ENCODE measurements around the gene GALNT10. TPM values are rescaled to one million over a fixed set of nuclear protein-coding genes. Genes with fewer than 3 reads are reported as not detected.

Gene GALNT10
- total RNA-seq, 2 donors from 2014 or later, result 21.7 to 27.1 TPM

GRCh38 chr5:154260224-154260927 lies 69.8 kb downstream of the GALNT10 start:
- H3K4me3 ChIP-seq, result no peak overlapping the region
- H3K27me3 ChIP-seq (replicated peaks; ENCODE audit: insufficient read depth), result no peaks in the 10 kb centered on the region
- intact Hi-C loops (cut with DNase I), result loop anchor here (10.0 kb wide), 1 partner anchor 46 kb away; no protein-coding TSS in a partner anchor
- 64% methylated on average over 6 of the region's 6 CpGs for WGBS
- no peak overlapping the region for H3K27ac ChIP-seq
- TF ChIP-seq POLR2AphosphoS5 (IDR thresholded peaks at IDR 0.05) (no peak), CTCF (IDR thresholded peaks at IDR 0.05) (no peak), POLR2A (IDR thresholded peaks at IDR 0.05) (no peak)
- H3K4me1 ChIP-seq (replicated peaks), result no peaks in the 10 kb centered on the region
- H3K36me3 ChIP-seq, result no peaks in the 10 kb centered on the region
- DNase-seq (ENCODE audit: low spot score), result no peak
- H3K9me3 ChIP-seq, result no peaks in the 10 kb centered on the region

GRCh38 chr5:154262342-154262741 lies 71.8 kb downstream of the GALNT10 start:
- no peak for TF ChIP-seq POLR2AphosphoS5 (IDR thresholded peaks at IDR 0.05)
- no peak overlapping the region for H3K4me3 ChIP-seq
- 95% methylated on average over 2 of the region's 2 CpGs for WGBS
- no peaks in the 10 kb centered on the region for H3K27me3 ChIP-seq (replicated peaks; ENCODE audit: insufficient read depth)
- intact Hi-C loops (cut with DNase I), result loop anchor here (10.0 kb wide), 1 partner anchor 48 kb away; no protein-coding TSS in a partner anchor
- no peak overlapping the region for H3K27ac ChIP-seq
- no peaks in the 10 kb centered on the region for H3K9me3 ChIP-seq
- no peaks in the 10 kb centered on the region for H3K36me3 ChIP-seq
- DNase-seq (ENCODE audit: low spot score), result no peak
- no peaks in the 10 kb centered on the region for H3K4me1 ChIP-seq (replicated peaks)

DNA sequence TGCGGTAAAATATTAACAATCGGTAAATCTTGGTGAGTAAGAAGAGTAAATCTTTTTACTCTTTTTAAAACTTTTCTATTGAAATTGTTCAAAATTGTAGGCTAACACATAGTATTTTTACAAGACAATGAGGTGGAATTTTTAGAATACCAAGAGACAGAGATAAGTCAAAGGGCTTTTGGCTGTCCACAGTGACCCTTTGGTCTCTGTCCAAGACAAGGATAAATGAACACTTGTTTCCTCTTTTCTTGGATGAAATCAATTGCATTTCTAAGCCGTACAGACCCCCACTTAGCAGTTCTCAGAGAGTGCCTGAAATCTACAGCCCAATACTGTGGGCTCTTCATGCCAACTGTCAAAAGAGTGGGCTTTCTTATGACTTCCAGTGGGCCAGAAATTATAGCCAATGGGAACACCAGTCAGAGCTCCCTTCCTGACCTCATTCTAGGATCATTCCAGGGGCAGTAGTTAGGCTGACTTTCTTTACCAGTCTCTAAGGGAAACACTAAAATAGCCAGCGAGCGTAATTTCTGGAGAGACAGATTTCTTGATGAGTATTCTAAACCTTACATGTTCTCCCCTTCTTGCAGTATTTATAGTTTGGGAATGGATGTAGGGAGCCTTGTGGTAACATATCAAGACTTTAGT lies 74.1 kb downstream of the GALNT10 start:
- DNase-seq (ENCODE audit: low spot score), result no peak
- intact Hi-C loops (cut with DNase I), result loop anchor here (10.0 kb wide), 1 partner anchor 50 kb away; no protein-coding TSS in a partner anchor
- Histone ChIP-seq H3K4me3 (no peak overlapping the region), H3K27ac (no peak overlapping the region), H3K9me3 (no peaks in the 10 kb centered on the region), H3K36me3 (no peaks in the 10 kb centered on the region), H3K4me1 (replicated peaks) (no peaks in the 10 kb centered on the region), H3K27me3 (replicated peaks; ENCODE audit: insufficient read depth) (no peaks in the 10 kb centered on the region)
- no peak for TF ChIP-seq CTCF (IDR thresholded peaks at IDR 0.05)
- TF ChIP-seq POLR2A (IDR thresholded peaks at IDR 0.05), result no peak
- no peak for TF ChIP-seq POLR2AphosphoS5 (IDR thresholded peaks at IDR 0.05)
- WGBS, result 91% methylated on average over 5 of the region's 5 CpGs

- intact Hi-C loops (cut with DNase I), result loop anchor here (10.0 kb wide), 1 partner anchor 50 kb away; no protein-coding TSS in a partner anchor
- no peak for DNase-seq (ENCODE audit: low spot score)
- no peaks in the 10 kb centered on the region for H3K27me3 ChIP-seq (replicated peaks; ENCODE audit: insufficient read depth)
- TF ChIP-seq POLR2AphosphoS5 (IDR thresholded peaks at IDR 0.05) (no peak), CTCF (IDR thresholded peaks at IDR 0.05) (no peak), POLR2A (IDR thresholded peaks at IDR 0.05) (no peak)
- no peaks in the 10 kb centered on the region for H3K36me3 ChIP-seq
- H3K4me1 ChIP-seq (replicated peaks), result no peaks in the 10 kb centered on the region
- no peak overlapping the region for H3K27ac ChIP-seq
- no peaks in the 10 kb centered on the region for H3K9me3 ChIP-seq
- no peak overlapping the region for H3K4me3 ChIP-seq
- 100% methylated on average over 2 of the region's 2 CpGs for WGBS
Measured at GRCh38 chr5:154265197-154265773, 74.8 kb downstream of the GALNT10 start.

DNA sequence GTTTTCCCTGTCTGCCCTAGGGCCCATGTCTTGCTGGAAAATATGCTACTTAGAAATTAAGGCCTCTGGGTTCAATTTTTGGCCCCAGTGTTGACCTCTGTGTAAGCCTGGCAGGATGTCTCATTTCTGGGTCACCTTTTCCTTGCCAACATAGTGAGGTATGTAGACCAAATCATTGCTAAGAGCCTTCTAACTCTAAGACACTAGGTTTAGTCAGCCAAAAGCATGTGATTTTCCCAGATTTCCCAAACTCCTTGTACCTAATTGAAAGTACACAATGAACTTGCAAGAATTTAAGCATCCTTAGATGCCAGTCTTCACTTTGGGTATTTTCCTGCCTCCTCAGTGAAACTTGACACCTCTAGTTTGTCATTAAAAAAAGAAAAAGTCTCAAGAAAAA lies 77.0 kb downstream of the GALNT10 start:
- Histone ChIP-seq H3K4me3 (no peak overlapping the region), H3K4me1 (replicated peaks) (no peaks in the 10 kb centered on the region), H3K36me3 (no peaks in the 10 kb centered on the region), H3K27me3 (replicated peaks; ENCODE audit: insufficient read depth) (no peaks in the 10 kb centered on the region), H3K27ac (no peak overlapping the region), H3K9me3 (no peaks in the 10 kb centered on the region)
- TF ChIP-seq POLR2AphosphoS5 (IDR thresholded peaks at IDR 0.05) (no peak), CTCF (IDR thresholded peaks at IDR 0.05) (no peak), POLR2A (IDR thresholded peaks at IDR 0.05) (no peak)
- DNase-seq (ENCODE audit: low spot score), result no peak
- intact Hi-C loops (cut with DNase I), result loop anchor here (10.0 kb wide), 1 partner anchor 53 kb away; no protein-coding TSS in a partner anchor
